Endometrium (tissue), 2 donors: Measurements from ENCODE around the gene FBLN7.

Source experiments
- FAIRE-seq: peaks from 2 replicates; lab custom pipeline; 2012; peaks lifted over from hg19 to GRCh38; lab: Jason Lieb, UNC
- donor health status: control.
- donor health status: control.

The FBLN7 gene

DNA sequence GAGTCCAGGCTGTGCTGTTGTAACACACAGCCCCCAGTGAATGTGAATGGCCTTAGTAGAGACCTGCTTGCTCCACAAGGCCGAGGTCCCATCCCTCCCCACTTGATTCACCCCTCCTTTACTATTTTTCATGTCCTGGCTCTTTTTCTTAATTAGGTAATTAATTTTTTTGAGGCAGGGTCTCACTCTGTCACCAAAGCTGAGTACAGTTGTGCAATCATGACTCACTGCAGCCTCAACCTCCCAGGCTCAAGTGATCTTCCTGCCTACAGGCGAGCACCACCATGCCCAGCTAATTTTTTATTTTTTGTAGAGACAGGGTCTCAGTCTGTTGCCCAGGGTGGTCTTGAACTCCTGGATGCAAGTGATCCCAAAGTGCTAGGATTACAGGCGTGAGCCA is 19.3 kb downstream of the FBLN7 start:
- no peak for FAIRE-seq

DNA sequence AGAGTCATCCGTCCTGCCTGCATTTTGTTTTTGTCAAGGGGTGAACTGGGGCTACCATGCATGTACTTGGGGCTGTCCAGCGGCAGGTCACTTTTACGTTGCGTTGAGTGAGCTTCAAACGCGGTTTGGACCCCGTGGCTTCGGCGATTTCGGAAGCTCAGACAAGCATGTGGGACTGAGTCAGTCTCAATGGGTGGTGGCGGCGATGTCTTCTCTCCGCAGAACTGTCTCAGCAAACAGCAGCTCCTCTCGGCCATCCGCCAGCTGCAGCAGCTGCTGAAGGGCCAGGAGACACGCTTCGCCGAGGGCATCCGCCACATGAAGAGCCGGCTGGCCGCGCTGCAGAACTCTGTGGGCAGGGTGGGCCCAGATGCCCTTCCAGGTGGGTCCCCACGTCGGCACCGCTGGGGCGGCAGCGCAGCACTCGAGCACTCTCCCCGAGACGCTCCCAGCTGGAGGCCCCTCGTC is 21.3 kb downstream of the FBLN7 start:
- no peak for FAIRE-seq

- no peak for FAIRE-seq
These were observed 22.4 kb downstream of the FBLN7 start for GRCh38 chr2:112160283-112161250.

DNA sequence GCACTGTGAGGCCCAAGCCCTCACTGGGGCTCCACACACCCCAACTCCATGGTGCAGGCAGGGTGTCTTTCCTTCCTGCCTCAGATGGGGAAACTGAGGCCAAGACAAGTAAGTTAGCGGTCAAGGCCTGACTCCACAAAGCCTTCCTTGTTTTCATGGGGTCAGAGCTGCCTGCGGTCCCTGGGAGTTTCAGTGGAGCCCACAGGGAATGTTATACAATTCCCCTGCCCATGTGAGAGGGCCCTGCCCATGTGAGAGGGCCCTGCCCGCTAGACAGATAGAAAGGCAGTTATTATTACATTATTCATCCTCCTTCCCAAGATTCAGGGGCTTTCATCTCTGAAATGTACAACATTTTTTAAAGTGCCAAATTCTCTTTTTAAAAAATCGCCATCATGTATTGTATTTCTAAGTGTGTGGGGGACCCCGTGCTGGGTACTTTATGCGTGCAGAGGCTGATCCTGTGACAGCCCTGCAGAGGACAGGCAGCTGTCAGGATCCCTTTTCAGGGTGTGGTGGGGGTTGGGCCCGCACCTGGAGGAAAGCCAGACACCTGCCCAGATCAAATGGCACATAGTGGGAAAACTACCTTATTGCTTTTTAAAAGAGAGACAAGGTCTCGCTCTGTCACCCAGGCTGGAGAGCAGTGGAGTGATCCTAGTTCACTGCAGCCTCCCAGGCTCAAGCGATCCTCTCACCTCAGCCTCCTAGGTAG is 23.4 kb downstream of the FBLN7 start:
- no peak for FAIRE-seq

DNA sequence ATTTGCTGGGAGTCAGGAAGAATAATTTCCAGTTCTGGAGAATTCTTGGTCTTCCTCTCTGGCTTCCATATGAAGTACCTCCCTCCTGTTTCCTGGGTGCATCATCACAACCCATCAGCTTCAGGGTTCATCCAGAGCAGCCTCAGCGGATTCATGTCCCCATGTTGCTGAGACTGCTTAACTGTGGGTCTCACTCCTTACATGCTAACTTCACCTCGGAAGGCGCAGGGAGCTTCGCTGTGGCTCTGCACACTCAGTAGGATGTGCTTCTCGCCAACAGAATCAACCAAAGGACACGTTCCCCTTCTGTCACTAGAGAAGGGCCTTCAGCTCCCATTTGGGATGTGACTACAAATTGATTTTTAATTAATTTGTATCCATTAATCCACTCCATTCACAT is 24.2 kb downstream of the FBLN7 start:
- no peak for FAIRE-seq

- no peak for FAIRE-seq
These were observed 24.8 kb downstream of the FBLN7 start for GRCh38 chr2:112162956-112163355.

GRCh38 chr2:112163541-112163981 is 25.4 kb downstream of the FBLN7 start:
- FAIRE-seq, result no peak

GRCh38 chr2:112164876-112165275 is 26.7 kb downstream of the FBLN7 start:
- FAIRE-seq, result no peak

GRCh38 chr2:112165296-112165695 is 27.1 kb downstream of the FBLN7 start:
- FAIRE-seq, result no peak

- no peak for FAIRE-seq
These were observed 28.8 kb downstream of the FBLN7 start for GRCh38 chr2:112166806-112167499.

GRCh38 chr2:112168422-112169124 is 30.4 kb downstream of the FBLN7 start:
- no peak for FAIRE-seq

- no peak for FAIRE-seq
These were observed 32.3 kb downstream of the FBLN7 start for GRCh38 chr2:112170495-112170894.

GRCh38 chr2:112173646-112174319 is 35.6 kb downstream of the FBLN7 start:
- FAIRE-seq, result no peak

GRCh38 chr2:112174383-112174782 is 36.2 kb downstream of the FBLN7 start:
- FAIRE-seq, result no peak

DNA sequence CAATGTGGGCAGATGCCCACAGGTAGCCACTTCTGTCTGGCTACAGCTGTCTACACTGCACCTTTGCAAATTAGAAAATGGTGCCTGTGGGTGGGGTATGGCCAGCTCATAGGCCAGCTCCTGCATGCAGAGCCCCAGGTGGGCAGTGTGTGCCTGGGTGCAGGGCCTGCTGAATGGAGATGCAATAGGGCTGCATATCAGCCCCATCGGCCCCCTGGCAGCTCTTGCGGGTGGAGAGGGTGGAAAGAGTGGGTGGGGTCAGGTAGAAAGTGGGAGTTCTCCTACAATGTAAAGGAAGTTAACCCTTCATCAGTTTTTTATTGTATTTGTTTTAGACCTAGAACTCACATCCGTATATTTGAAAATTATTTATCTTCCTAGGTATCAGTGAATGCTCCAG is 37.1 kb downstream of the FBLN7 start:
- no peak for FAIRE-seq

DNA sequence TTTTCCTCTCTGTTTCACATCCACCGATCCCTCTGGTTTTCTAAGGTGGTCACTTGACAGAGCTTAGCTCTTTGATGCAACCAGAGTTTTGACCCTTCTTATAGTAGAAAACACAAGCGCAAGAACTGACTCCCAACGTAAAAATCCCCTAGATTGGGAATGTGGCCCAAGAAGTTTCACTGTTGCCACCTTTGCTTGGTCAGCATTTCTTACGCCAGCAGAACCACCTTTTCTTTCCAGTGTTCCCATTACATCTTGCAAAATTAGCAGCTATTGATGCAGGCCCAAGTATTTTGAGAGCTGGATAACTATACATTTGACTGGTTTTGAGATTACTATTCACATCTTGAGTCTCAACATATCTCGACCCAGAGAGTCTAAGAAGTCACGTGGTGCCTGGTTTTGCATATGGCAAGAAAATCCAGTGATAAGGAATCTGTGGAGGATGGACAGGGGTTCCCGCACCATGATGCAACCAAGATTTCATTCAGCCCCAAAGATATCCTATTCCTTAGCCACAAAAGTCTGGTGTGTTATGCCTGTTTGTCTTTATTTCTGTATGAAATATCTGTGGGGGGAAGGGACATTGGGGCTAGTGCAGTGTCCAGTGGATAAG is 37.9 kb downstream of the FBLN7 start:
- FAIRE-seq, result no peak

DNA sequence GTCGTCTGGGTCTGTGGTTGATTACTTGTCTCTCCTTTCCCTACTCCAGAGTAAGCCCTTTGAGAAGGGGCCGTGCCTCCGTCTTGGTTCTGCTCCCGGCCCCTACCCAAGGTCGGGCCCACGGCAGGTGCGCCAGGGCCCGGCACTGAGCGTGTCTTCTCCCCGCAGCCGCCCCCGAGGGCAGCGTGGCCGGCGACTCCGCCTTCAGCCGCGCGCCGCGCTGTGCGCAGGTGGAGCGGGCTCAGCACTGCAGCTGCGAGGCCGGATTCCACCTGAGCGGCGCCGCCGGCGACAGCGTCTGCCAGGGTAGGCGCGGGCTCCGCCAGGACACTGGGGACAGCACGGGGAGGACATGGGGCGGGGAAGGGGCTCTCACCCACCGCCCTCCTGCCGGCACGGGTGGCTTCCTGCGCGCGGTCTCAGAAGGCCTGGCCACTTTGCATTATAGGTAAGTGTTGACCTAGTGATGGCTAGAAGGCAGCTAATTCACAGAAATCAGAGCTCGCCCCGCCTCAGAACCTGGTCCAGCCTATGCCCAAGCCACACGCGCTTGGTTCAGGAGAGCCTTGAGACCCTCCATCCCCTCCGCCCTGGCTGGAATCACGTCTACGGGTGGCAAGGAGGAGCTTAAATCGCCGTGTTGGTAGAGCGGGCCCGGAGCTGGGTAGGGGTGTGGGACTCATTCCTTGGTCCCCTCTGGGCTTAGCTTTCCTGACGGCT is 43.5 kb downstream of the FBLN7 start:
- FAIRE-seq, result no peak

GRCh38 chr2:112182581-112183034 is 44.4 kb downstream of the FBLN7 start:
- FAIRE-seq, result no peak

GRCh38 chr2:112183327-112184025 is 45.3 kb downstream of the FBLN7 start:
- no peak for FAIRE-seq
